OCI-LY1 (cell line): ENCODE measurements around the gene MVB12A.

Experiments
- H2AFZ ChIP-seq: fragments of 200-600 bp; sonication (generic), shearing (Covaris generic); 2 replicates; pipeline ENCODE4 v1.6.0; 2014; ENCODE audit warnings: antibody characterized with exemption, mild to moderate bottlenecking, low read length
- H3F3A ChIP-seq: fragments of 200-600 bp; sonication (generic), shearing (Covaris generic); 2 replicates; pipeline ENCODE4 v1.6.0; 2014; ENCODE audit warnings: mild to moderate bottlenecking, antibody characterized with exemption, low read length, moderate library complexity; ENCODE audit not compliant: insufficient read depth
- H3K27ac ChIP-seq: fragments of 200-600 bp; sonication (generic); 2 replicates; pipeline ENCODE4 v1.5.1; 2014; ENCODE audit warnings: low read length, mixed run types, mild to moderate bottlenecking, low read depth; ENCODE audit not compliant: poor library complexity, severe bottlenecking
- H3K27me3 ChIP-seq: fragments of 200-600 bp; sonication (generic); 2 replicates; pipeline ENCODE4 v1.6.0; 2014; ENCODE audit warnings: antibody characterized with exemption, mild to moderate bottlenecking, low read length, moderate library complexity; ENCODE audit not compliant: insufficient read depth
- H3K36me3 ChIP-seq: fragments of 200-600 bp; sonication (generic); 2 replicates; pipeline ENCODE4 v1.6.1; 2014; ENCODE audit warnings: mild to moderate bottlenecking, antibody characterized with exemption, low read length, moderate library complexity, mixed read lengths; ENCODE audit not compliant: insufficient read depth
- H3K4me1 ChIP-seq: fragments of 200-600 bp; sonication (generic); 2 replicates; pipeline ENCODE4 v1.5.1; 2014; ENCODE audit warnings: mild to moderate bottlenecking, low read length, moderate library complexity; ENCODE audit not compliant: insufficient read depth, severe bottlenecking
- H3K4me2 ChIP-seq: fragments of 200-600 bp; sonication (generic), shearing (Covaris generic); 2 replicates; pipeline ENCODE4 v1.6.1; 2014; ENCODE audit warnings: low read length
- H3K4me3 ChIP-seq: fragments of 200-600 bp; sonication (generic); 2 replicates; pipeline ENCODE4 v1.5.1; 2014; ENCODE audit warnings: low read length, low read depth, mild to moderate bottlenecking, mixed read lengths; ENCODE audit not compliant: poor library complexity, severe bottlenecking
- H3K79me2 ChIP-seq: fragments of 200-600 bp; shearing (Covaris generic); 2 replicates; pipeline ENCODE4 v1.6.1; 2016; ENCODE audit warnings: mixed run types, low read length, mixed read lengths; ENCODE audit not compliant: insufficient read depth
- H3K9ac ChIP-seq: fragments of 200-600 bp; sonication (generic), shearing (Covaris generic); 2 replicates; pipeline ENCODE4 v1.6.1; 2014; ENCODE audit warnings: mild to moderate bottlenecking, low read length, mixed read lengths
- H3K9me2 ChIP-seq: fragments of 200-600 bp; sonication (generic), shearing (Covaris generic); 2 replicates; pipeline ENCODE4 v1.6.1; 2014; ENCODE audit warnings: low read depth, mild to moderate bottlenecking, low read length, mixed read lengths
- H3K9me3 ChIP-seq: fragments of 200-600 bp; shearing (Covaris generic); 2 replicates; pipeline ENCODE4 v1.6.1; 2014; ENCODE audit warnings: low read length, mixed read lengths
- H4K20me1 ChIP-seq: fragments of 200-600 bp; sonication (generic), shearing (Covaris generic); 2 replicates; pipeline ENCODE4 v1.6.0; 2016; ENCODE audit warnings: mild to moderate bottlenecking, low read length; ENCODE audit not compliant: insufficient read depth
- CTCF ChIP-seq: fragments of 200-600 bp; sonication (generic), shearing (Covaris generic); IDR thresholded peaks from 2 replicates; pipeline ENCODE4 v1.5.1; 2017; ENCODE audit warnings: mild to moderate bottlenecking, antibody characterized with exemption, low read length, moderate library complexity, mixed read lengths
- EZH2 ChIP-seq: fragments of 200-600 bp; sonication (generic), shearing (Covaris generic); IDR thresholded peaks from 2 replicates; pipeline ENCODE4 v1.8.0; 2017; ENCODE audit warnings: borderline replicate concordance, mixed run types, mild to moderate bottlenecking, antibody characterized with exemption, low read length, moderate library complexity, mixed read lengths

The MVB12A gene

DNA sequence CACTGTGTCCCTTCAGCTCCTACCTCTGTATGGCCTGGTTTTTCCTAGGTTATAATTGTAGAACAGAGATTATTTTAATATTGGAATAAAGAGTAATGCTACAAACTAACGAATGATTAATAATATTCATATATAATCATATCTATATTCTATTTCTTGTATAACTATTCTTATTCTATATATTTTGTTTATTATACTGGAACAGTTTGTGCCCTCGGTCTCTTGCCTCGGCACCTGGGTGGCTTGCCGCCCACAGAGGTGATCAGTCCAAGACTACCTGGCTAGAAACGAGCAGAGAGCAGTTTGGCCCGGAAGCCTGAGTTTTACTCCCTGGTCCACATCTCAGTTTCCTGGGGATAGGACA lies 46.6 kb downstream of the MVB12A start:
- Histone ChIP-seq H3K27me3 (no peaks in the 10 kb centered on the region), H3K9me2 (no peaks in the 10 kb centered on the region), H3K79me2 (no peaks in the 10 kb centered on the region), H3K4me2 (no peak overlapping the region), H3K4me3 (no peak overlapping the region), H3K9me3 (no peaks in the 10 kb centered on the region), H3K4me1 (peaks cover 12% of the 10 kb centered on the region), H3K36me3 (no peaks in the 10 kb centered on the region), H3K27ac (no peak overlapping the region), H4K20me1 (no peaks in the 10 kb centered on the region), H2AFZ (no peak overlapping the region), H3F3A (no peaks in the 10 kb centered on the region), H3K9ac (no peak overlapping the region)
- no peak for TF ChIP-seq CTCF
- no peak for TF ChIP-seq EZH2

DNA sequence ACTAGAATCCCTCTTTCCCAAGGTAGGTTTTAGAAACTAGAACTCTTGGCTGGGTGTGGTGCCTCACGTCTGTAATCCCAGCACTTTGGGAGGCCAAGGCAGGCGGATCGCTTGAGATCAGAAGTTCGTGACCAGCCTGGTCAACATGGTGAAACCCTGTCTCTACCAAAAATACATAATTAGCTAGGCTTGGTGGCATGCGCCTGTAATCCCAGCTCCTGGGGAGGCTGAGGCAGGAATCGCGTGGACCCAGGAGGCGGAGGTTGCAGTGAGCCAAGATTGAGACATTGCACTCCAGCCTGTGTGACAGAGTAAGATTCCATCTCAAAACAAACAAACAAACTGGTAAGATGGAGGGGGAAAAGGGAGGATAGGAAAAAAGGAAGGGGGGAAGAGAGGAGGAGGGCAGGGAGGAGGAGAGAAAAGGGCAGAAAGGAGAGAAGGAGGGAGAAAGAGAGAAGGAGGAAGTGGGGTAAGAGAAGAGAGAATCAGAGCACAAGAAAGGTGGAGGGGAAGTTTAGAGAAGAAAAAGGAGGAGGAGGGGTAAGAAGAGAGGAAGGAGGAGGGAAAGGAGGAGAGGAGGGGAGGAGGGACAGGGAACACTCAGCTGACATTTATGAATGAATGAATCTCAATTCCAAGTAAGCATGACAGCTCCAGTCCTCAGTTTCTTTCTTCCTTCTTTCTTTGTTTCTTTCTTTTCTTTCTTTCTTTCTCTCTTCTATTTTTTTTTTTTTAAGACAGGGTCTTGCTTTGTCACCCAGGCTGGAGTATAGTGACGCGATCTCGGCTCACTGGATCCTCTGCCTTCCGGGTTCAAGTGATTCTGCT lies 47.8 kb downstream of the MVB12A start:
- Histone ChIP-seq H3K4me3 (no peak overlapping the region), H3K36me3 (no peaks in the 10 kb centered on the region), H3F3A (no peaks in the 10 kb centered on the region), H2AFZ (no peak overlapping the region), H4K20me1 (no peaks in the 10 kb centered on the region), H3K27ac (no peak overlapping the region), H3K4me1 (peaks cover 12% of the 10 kb centered on the region), H3K27me3 (peaks cover 4% of the 10 kb centered on the region; the same call in 1 of the 2 replicates), H3K9ac (no peak overlapping the region), H3K9me2 (no peaks in the 10 kb centered on the region), H3K9me3 (no peaks in the 10 kb centered on the region), H3K4me2 (no peak overlapping the region), H3K79me2 (no peaks in the 10 kb centered on the region)
- TF ChIP-seq EZH2 (no peak), CTCF (no peak)

GRCh38 chr19:17468302-17469091 lies 48.6 kb downstream of the MVB12A start:
- Histone ChIP-seq H3K27ac (no peak overlapping the region), H4K20me1 (no peaks in the 10 kb centered on the region), H3K36me3 (no peaks in the 10 kb centered on the region), H3K4me3 (no peak overlapping the region), H2AFZ (no peak overlapping the region), H3K9me3 (no peaks in the 10 kb centered on the region), H3K27me3 (peaks cover 4% of the 10 kb centered on the region; the same call in 1 of the 2 replicates), H3K4me2 (no peak overlapping the region), H3K9me2 (no peaks in the 10 kb centered on the region), H3K4me1 (peaks cover 12% of the 10 kb centered on the region), H3F3A (no peaks in the 10 kb centered on the region), H3K9ac (no peak overlapping the region), H3K79me2 (no peaks in the 10 kb centered on the region)
- no peak for TF ChIP-seq EZH2
- no peak for TF ChIP-seq CTCF
